DND-41 (cell line): ENCODE measurements around the gene REN.

Experiments used
- EZH2 ChIP-seq: IDR thresholded peaks from 3 replicates; pipeline ENCODE4 v1.6.1; 2012; ENCODE audit warnings: borderline replicate concordance, low read depth, mild to moderate bottlenecking, moderate library complexity, low read length, inconsistent platforms; ENCODE audit not compliant: severe bottlenecking
- TF ChIP-seq, protein P1 (sequence below): IDR thresholded peaks from 2 replicates; pipeline ENCODE4 v1.5.1; 2012; ENCODE audit warnings: borderline replicate concordance, low read length, moderate library complexity, mild to moderate bottlenecking; ENCODE audit not compliant: poor library complexity, severe bottlenecking; ENCODE audit errors: extremely low read depth

DNA sequence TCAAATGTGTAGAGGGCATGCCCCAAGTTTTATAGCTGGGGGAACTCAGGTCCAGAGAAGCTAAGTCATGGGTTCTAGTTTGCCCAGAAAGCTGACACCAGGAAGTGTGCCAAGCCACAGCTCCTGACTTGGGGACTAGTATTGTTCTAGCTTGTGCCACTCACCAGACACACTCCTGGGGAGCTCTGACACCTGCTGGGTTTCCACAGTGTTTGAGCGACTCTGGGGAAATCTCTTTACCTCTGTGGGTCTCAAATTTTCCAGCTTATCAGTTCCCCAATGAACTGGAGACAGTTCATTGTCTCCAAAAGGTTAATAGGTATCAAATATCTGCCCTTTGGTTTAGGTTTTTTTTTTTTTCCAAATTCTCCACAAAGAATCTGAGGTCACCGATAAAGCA lies 25.9 kb upstream of the REN start:
- TF ChIP-seq, protein P1, sequence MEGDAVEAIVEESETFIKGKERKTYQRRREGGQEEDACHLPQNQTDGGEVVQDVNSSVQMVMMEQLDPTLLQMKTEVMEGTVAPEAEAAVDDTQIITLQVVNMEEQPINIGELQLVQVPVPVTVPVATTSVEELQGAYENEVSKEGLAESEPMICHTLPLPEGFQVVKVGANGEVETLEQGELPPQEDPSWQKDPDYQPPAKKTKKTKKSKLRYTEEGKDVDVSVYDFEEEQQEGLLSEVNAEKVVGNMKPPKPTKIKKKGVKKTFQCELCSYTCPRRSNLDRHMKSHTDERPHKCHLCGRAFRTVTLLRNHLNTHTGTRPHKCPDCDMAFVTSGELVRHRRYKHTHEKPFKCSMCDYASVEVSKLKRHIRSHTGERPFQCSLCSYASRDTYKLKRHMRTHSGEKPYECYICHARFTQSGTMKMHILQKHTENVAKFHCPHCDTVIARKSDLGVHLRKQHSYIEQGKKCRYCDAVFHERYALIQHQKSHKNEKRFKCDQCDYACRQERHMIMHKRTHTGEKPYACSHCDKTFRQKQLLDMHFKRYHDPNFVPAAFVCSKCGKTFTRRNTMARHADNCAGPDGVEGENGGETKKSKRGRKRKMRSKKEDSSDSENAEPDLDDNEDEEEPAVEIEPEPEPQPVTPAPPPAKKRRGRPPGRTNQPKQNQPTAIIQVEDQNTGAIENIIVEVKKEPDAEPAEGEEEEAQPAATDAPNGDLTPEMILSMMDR, result no peak
- no peak for TF ChIP-seq EZH2
